NCI-H2107 treated with DMSO at 0.1 percent for 48 hours (cell line): ENCODE measurements around the gene RGS4.
A peak's percentile ranks its signal among the peaks of the same experiment; 100 is the strongest.

Experiments used
- DNase-seq: peaks from one replicate; lab custom pipeline; 2025; ENCODE audit not compliant: unreplicated experiment; lab: John Stamatoyannopoulos, UW

Gene RGS4

DNA sequence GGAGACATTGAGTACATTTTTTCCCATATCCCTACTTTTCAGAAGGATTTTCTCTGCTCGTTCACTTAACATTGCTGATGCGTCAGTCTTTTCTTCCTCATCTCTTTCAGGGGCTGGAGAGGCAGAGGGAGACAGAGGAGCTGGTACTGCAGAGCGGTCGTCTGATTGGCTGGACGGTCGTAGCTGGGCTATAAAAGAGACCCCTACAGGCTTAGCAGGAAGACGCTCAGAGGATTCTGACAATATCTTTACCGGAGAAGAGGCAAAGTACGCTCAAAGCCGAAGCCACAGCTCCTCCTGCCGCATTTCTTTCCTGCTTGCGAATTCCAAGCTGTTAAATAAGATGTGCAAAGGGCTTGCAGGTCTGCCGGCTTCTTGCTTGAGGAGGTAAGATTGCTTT is at the start of gene RGS4:
TSS of gene RGS4 (plus strand) at position 220 of the 400 bp plus-strand sequence. CDS start at position 344, 124 bp downstream.
- peak; percentile 29 for DNase-seq

- no peak for DNase-seq
Observed at GRCh38 chr1:163022129-163022528, 47.0 kb upstream of the RGS4 start.

DNA sequence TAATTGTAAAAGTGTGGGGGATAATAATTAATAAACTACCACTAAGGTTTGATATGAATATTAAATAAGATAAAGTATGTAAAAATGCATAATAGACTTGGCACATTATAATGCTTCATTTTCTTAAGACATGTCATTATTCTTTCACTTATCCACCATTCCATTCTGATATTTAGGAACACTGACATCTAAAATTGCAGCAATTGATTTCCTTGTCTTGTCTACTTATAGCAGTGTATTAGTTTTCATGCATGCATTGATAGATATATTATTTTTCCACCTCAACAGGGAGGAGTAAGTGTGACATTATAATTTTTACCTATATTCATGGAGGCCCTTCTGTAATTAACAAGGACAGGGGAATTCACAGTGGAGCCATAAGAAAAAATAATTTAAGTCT is 41.6 kb upstream of the RGS4 start:
- DNase-seq, result no peak

- DNase-seq, result peak; percentile 29
Observed at GRCh38 chr1:163029901-163030300, 39.3 kb upstream of the RGS4 start.

GRCh38 chr1:163035446-163036249 is 33.5 kb upstream of the RGS4 start:
- DNase-seq, result no peak

GRCh38 chr1:163036671-163037070 is 32.5 kb upstream of the RGS4 start:
- no peak for DNase-seq

DNA sequence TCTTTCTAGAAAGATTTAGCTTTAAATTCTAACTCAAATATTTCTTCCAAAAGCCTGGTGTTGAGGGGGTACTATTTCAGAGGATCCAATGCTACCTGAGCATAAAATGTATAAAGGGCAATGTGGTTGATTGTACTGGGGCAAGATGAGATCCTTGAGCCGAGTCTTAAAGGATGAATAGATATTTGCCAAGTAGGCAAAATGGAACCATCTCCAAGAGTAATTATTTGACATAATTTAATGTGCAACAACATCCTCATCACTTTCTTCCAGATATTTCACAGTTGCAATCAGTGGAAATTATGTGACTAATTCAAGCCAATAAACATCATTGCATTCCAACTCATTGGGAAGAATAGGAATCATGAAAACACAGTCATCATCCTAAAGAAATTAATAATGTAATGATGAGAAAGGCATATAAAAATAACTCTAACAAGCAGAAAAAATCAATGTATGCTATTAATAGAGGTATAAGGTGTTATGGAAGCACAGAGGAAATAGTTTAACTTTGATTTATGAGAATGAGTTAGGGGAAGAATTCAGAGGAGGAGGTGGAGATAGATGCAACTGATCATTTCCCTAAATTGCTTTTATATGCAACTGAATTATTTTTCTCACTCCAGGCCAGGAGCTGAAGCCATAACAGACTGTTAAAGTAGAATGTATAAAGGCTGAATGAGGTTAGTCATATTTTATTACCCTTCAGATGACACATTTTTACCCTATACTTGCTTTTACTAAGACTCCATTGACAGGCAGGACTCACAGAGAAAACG is 30.0 kb upstream of the RGS4 start:
- no peak for DNase-seq

- no peak for DNase-seq
Observed at GRCh38 chr1:163039707-163040093, 29.5 kb upstream of the RGS4 start.

DNA sequence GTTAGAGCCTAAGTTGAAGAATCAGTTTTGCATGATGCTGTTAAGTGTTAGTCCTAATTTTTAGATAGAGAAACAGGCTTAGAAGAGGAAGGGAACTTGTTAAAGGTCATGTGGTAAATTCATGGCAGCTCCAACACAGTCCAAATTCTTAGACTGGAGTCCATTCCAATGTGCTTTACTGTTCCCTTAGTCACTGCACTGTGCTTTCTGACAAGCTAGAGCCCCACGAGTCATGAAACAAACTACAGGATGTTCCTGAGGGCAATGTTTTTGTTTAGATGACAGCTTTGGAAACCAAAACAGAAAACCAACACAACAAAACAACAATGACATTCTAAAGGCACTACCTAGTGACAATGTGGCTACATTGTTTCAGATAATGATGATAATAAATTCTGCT is 23.1 kb upstream of the RGS4 start:
- DNase-seq, result no peak

DNA sequence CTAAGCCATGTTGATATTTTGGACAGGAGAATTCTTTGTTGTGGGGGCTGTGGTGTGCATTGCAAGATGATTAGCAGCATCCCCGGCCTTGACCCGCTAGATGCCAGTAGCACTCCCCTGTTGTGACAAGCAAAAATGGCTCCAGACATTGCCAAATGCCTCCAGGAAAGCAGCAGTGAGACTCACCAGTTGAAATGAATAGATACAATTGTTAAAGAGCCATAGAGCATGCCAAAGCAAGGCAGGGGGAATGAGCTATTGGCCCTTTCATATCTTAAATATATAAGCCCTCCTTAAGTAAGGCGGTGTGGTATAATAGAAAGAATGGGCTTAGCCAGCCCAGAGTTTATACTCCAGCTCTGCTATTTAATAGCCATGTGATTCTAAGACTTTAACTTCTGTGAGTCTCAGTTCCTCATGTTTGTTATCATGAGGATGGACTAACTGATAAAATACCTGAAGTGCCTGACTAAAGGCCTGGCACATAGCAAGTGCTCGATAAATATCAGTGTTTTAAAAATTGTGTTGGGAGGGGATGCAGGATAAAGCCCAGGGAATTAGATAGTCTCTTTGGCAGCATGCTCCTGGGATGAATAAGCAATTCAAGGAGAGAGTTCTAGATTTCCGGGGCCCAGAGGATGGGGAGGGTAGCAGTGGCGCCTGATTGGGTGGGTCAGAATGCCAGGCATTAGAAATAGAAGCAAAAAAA is 21.1 kb upstream of the RGS4 start:
- DNase-seq, result no peak

- peak; percentile 9 for DNase-seq
Observed at GRCh38 chr1:163048869-163049268, 20.3 kb upstream of the RGS4 start.

DNA sequence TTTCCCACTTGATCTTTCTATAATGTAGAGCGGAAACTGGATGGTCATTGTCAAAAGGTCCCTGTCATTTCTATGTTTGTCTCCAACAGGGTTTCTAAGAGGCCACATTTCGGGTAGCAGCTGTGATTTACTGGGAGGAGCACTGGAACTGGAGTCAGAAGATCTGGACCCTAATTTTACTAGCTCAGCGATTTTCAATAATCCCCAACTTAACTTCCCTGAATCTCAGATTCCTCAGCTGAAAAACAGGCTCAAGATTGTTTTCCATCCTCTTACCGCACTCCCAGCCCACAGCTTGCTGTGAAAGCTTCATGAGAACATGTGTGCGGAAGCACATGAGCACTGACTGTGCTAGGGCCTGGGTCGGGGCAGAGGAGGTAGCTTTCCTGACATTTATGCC is 19.9 kb upstream of the RGS4 start:
- no peak for DNase-seq

GRCh38 chr1:163050496-163050895 is 18.7 kb upstream of the RGS4 start:
- DNase-seq, result no peak

GRCh38 chr1:163054181-163054591 is 15.0 kb upstream of the RGS4 start:
- DNase-seq, result peak; percentile 82

GRCh38 chr1:163055005-163055404 is 14.2 kb upstream of the RGS4 start:
- peak; percentile 59 for DNase-seq

DNA sequence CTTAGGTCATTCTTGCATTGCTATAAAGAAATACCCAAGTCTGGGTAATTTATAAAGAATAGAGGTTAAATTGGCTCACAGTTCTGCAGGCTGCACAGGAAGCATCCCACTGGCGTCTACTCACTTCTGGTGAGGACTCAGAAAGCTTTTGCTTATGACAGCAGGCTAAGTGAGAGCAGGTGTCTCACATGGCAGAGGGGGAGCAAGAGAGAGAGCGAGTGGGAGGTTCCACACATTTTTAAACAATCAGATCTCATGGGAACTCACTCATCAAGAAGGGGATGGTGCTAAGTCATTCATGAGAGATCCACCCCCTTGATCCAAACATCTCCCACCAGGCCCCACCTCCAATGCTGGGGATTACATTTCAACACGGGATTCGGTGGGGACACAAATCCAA is 13.6 kb upstream of the RGS4 start:
- DNase-seq, result peak; percentile 94

DNA sequence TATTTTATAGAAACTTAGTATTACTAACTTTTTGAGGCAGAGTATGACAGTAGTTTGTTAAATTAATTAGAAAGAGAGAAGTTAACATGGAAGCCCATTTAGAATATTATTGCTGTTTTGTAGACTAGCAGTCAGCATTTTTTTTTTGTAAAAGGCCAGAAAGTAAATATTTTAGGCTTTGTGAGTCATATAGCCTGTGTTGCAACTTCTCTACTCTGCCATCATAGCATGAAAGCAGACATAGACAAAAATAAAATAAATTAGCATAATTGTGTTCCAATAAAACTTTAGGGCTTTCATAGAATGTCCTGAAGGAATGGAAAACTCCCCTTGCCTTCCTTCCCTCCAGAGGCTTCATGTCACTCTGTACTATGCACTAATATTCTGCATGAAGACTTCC is 12.3 kb upstream of the RGS4 start:
- DNase-seq, result no peak

DNA sequence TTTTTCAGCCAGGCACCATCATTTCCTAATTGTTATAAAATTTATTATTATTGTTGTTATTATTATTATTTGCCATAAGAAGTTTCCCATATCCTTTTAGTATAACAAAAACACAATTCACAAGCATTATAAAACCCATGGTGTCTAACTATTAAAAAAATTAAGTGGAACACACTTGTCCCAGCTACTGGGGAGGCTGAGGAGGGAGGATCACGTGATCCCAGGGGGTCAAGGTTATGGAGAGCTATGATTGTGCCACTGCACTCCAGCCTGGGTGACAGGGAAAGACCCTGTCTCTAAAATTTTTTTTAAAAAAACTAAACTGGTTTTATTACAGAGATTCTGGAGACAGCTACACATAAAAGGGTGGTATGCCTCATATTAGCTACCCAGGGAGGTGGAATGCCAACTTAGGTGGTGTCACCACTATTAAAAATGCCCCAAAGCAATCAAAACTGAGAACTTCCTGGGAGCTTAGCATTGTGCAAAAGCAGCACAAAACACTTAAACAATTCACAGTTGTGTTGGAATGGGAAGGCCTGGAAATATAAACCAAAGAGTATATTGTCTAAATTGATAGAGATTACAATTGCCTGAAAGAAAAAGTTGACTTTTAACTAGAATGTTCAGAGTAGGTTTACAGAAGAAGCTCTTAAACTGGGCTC is 8.7 kb upstream of the RGS4 start:
- DNase-seq, result no peak

DNA sequence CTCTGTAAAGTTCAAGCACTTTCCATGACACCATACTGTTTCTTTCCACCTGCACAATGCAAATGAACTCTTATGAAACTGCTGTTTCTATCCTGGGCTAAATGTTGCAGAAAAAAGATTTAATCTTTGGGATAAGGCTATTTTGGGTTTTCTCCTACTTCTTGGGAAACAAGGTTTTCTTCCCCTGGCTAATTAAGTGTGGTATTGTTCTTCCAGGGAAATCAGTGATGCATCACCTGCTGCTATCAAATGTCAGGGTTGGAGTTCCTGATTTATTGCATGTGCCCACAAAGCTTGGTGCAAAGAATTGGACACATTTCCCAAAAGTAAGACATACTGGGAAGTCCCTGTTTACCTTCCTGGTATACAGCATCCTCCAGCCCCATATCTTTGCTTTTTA is 6.0 kb upstream of the RGS4 start:
- DNase-seq, result peak; percentile 29

- no peak for DNase-seq
Observed at GRCh38 chr1:163063610-163064009, 5.6 kb upstream of the RGS4 start.

GRCh38 chr1:163066168-163066567 is 3.0 kb upstream of the RGS4 start:
- DNase-seq, result no peak
